GM12873 (cell line): ENCODE data around the gene TPGS2.

Source experiments
- CTCF ChIP-seq: IDR thresholded peaks from 2 replicates; pipeline ENCODE4 v1.5.1; 2012; ENCODE audit warnings: low read depth, mild to moderate bottlenecking, moderate library complexity, low read length, control low read depth; ENCODE audit not compliant: insufficient read depth; ENCODE audit errors: missing control alignments

Gene TPGS2

DNA sequence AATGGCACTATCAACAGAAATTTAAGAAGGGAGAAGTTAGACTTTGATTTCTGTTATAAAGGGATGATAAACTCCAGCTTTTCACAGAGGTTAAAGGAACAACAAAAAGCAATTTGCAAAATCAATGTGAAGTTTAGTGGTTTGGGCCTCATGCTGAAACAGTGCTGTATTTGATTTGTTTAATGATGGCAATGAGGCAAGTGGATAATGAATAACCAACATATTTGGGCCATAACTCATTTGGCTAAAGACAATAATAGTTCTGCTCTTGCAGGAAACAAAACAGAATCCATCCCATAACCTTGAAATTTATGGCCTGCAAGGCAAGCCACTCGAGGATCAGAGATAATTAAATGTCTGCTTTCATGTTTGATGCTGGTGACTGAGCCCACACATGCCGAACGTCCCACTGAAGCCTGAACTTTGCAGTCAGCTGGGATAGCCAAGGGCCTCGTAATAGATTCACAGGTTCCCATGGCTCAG lies 56.5 kb downstream of the TPGS2 start:
- TF ChIP-seq CTCF = no peak

GRCh38 chr18:36771245-36771644 lies 57.6 kb downstream of the TPGS2 start:
- no peak for TF ChIP-seq CTCF

DNA sequence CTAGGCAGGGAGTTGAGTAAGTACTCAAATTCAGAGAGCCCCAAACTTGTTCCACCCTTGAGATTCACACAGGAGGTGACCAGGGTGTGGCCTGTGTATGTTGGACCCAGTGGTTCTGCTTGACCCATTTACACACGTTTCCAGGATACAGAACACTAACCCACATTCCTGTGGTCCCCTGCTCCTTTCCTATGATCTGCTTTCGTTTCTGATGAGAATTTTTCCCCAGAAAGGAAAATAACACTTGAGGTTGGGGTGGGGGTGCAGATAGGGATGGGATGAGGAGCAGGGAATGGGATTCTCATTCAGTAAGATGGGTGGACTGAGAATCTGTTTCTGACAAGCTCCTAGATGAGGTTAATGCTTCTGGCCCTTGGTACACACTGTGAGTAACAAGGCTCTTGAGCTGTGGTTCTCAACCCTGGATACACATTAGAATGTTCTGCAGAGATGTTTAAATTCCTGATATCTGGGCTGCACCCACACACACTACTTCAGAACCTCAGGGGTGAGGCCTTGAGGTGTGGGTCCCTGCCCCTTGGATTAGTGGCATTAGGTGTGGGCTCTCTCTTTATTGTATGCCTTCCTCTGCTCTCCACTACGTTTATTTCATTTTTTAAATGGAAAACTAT lies 58.4 kb downstream of the TPGS2 start:
- no peak for TF ChIP-seq CTCF

DNA sequence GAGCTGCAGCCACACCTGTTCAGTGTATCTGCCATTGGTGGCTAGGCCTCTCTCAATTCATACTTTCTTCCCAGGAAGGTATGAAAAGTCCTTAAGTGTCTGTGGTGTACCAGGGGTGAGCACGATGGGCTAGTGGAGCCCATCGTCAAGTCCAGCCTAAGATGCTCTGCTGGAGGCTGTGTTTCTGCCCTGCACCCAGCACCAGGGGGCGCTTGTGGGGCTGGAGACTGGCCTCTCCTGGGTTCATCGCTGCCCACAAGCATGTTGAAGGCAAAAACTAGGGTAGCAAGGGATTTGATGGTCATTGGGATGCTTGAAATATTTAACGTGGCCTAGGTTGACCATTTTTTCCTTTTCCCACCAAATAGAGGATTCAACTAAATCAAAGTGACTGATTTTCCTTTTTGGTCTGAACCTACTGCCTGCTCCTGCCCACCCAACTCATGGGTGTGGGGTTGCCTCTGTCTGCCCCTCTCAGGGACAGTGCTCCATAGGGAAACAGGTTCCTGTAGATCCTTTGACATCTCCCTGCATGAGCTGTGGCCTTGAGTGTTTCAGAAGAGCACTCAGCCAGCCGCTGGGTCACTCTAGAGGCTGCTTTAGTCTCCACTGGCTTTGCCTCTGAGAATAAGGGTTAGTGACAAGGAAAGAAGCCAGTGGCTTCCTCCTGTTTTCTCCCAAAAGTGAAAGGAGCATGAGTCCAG lies 59.0 kb downstream of the TPGS2 start:
- TF ChIP-seq CTCF = peak; percentile 61

GRCh38 chr18:36769172-36769571 lies 59.6 kb downstream of the TPGS2 start:
- TF ChIP-seq CTCF = no peak

- TF ChIP-seq CTCF = no peak
These were observed 62.0 kb downstream of the TPGS2 start for GRCh38 chr18:36766836-36767235.

GRCh38 chr18:36762074-36762473 lies 66.7 kb downstream of the TPGS2 start:
- no peak for TF ChIP-seq CTCF
